Motor neuron (in vitro differentiated cells): ENCODE measurements around the gene KLC1. TPM values are rescaled to one million over a fixed set of nuclear protein-coding genes. Genes with fewer than 3 reads are reported as not detected.

Source experiments
- ATAC-seq, 8 experiments: fragments of 200-7000 bp; cut with Tn5 transposase; replicated peaks in 6 of 8; 2 replicates each; pipeline ENCODE4 v1.8.0; 2021; ENCODE audit warnings: mild to moderate bottlenecking in 8 of 8, moderate library complexity in 8 of 8
- H3K27ac ChIP-seq, 2 donors: fragments of 250-450 bp; sonication (Bioruptor Pico); 2 replicates each; pipeline ENCODE4 v1.9.0; 2021; ENCODE audit warnings: antibody characterized with exemption in 2 of 2, mild to moderate bottlenecking in 2 of 2, moderate library complexity in 1 of 2
- H3K4me1 ChIP-seq, 2 donors: fragments of 250-450 bp; sonication (Bioruptor Pico); replicated peaks in 1 of 2; 2 replicates each; pipeline ENCODE4 v1.6.1; 2021; ENCODE audit warnings: antibody characterized with exemption in 2 of 2, mild to moderate bottlenecking in 2 of 2, moderate library complexity in 1 of 2
- H3K4me3 ChIP-seq, 5 donors: fragments of 250-450 bp; sonication (Bioruptor Pico); 2 replicates each; pipeline ENCODE4 v1.9.0; 2021; ENCODE audit warnings: antibody characterized with exemption in 5 of 5, mild to moderate bottlenecking in 5 of 5, moderate library complexity in 4 of 5
- WGBS, 10 experiments: fragments of 450-650 bp; shearing (Covaris generic); methylation state at CpG; one replicate each; pipeline ENCODE4 v1.0.0; 2022; 5-methylcytosine and 5-hydroxymethylcytosine counted together
- in situ Hi-C, 9 experiments: fragments of 400-800 bp; cut with MboI; loops; one replicate each; pipeline ENCODE4 v1.15.0; 2021; ENCODE audit warnings: low sequenced_read_pairs in 9 of 9, low pct_unique_long_range_greater_than_20kb in 2 of 9; ENCODE audit not compliant: unreplicated experiment in 9 of 9
- total RNA-seq, 8 experiments: library from RNA; unstranded; fragments of 300-600 nt; gene quantifications; 2 replicates each; pipeline versions ENCODE4 v1.2.3 to v1.2.4, GENCODE V29; 2022

KLC1 gene
- total RNA-seq, result 100 to 1,000 TPM in 7 of 8 experiments, 10 to 100 TPM in 1; 88.3 to 298 (median 254) TPM

GRCh38 chr14:103628684-103629502 lies at the start of gene KLC1:
Gene KLC1, plus strand, starts transcription at chr14:103629211. Its CDS starts 25,354 bp downstream, at chr14:103654565.
- H3K27ac ChIP-seq, result peak within 1 kb of the TSS; percentile 90 to 95
- peak within 1 kb of the TSS; percentile 70 to 99 (median 90) for H3K4me3 ChIP-seq
- peaks cover 13 to 15% of the 10 kb centered on the region in 2 donors for H3K4me1 ChIP-seq
- WGBS, 10 experiments, result 0 to 7% methylated on average over 1 to 3 of the region's 97 CpGs; no CpG with 5 or more reads in 8 of the 10 experiments
- in situ Hi-C loops, result no loop called here
- peak; percentile 42 to 83 (median 77) for ATAC-seq

- no peak overlapping the region for H3K27ac ChIP-seq
- in situ Hi-C loops, result no loop called here
These were observed 47.8 kb upstream of the KLC1 start for GRCh38 chr14:103581206-103581605.

GRCh38 chr14:103581954-103582703 lies 46.9 kb upstream of the KLC1 start:
- WGBS, 10 experiments, result 91 to 100% (median 96%) methylated on average over 1 to 7 of the region's 26 CpGs; no CpG with 5 or more reads in 4 of the 10 experiments
- Histone ChIP-seq H3K4me3 (no peak overlapping the region), H3K27ac (no peak overlapping the region), H3K4me1 (no peaks in the 10 kb centered on the region)
- in situ Hi-C loops, result no loop called here
- no peak for ATAC-seq

More at GRCh38 chr14:103581206-103581605, 47.8 kb upstream of the KLC1 start:
- 90 to 100% (median 100%) methylated on average over 1 to 10 of the region's 11 CpGs; no CpG with 5 or more reads in 1 of the 10 experiments for WGBS, 10 experiments
- Histone ChIP-seq H3K4me1 (peaks cover 0 to 3% of the 10 kb centered on the region in 2 donors), H3K4me3 (no peak overlapping the region)
- no peak for ATAC-seq

- 69 to 100% (median 87%) methylated on average over 2 to 8 of the region's 11 CpGs; no CpG with 5 or more reads in 2 of the 10 experiments for WGBS, 10 experiments
- Histone ChIP-seq H3K4me3 (no peak overlapping the region), H3K4me1 (no peaks in the 10 kb centered on the region), H3K27ac (no peak overlapping the region)
- in situ Hi-C loops, result no loop called here
- ATAC-seq, result no peak
These were observed 44.6 kb upstream of the KLC1 start for GRCh38 chr14:103584326-103584915.

- 80 to 100% (median 91%) methylated on average over 1 to 5 of the region's 6 CpGs; no CpG with 5 or more reads in 1 of the 10 experiments for WGBS, 10 experiments
- in situ Hi-C loops, result no loop called here
- peak overlapping the region in 1 of 2 donors; percentile 53 for H3K27ac ChIP-seq
- H3K4me3 ChIP-seq, result no peak overlapping the region
- ATAC-seq, result no peak
- H3K4me1 ChIP-seq, result peaks cover 24% of the 10 kb centered on the region in 2 donors
These were observed 35.4 kb upstream of the KLC1 start for GRCh38 chr14:103593577-103593976.

- peak; percentile 43 to 92 (median 63) for ATAC-seq
- in situ Hi-C loops, result no loop called here
- WGBS, 10 experiments, result 0 to 46% (median 24%) methylated on average over 1 to 11 of the region's 11 CpGs
- Histone ChIP-seq H3K4me3 (no peak overlapping the region), H3K4me1 (peaks cover 24% of the 10 kb centered on the region in 2 donors), H3K27ac (peak overlapping the region; percentile 9 to 53)
These were observed 34.7 kb upstream of the KLC1 start for GRCh38 chr14:103594265-103594664.

- peak; percentile 37 to 96 (median 88) for ATAC-seq
- no peak overlapping the region for H3K27ac ChIP-seq
- H3K4me1 ChIP-seq, result peaks cover 24% of the 10 kb centered on the region in 2 donors
- no peak overlapping the region for H3K4me3 ChIP-seq
- in situ Hi-C loops, result no loop called here
- WGBS, 10 experiments, result 58 to 100% (median 77%) methylated on average over 1 to 9 of the region's 10 CpGs; no CpG with 5 or more reads in 3 of the 10 experiments
These were observed 31.2 kb upstream of the KLC1 start for GRCh38 chr14:103597623-103598377.

- H3K27ac ChIP-seq, result no peak overlapping the region
- WGBS, 10 experiments, result 100% methylated on average over 3 to 5 of the region's 5 CpGs; no CpG with 5 or more reads in 5 of the 10 experiments
- in situ Hi-C loops, result no loop called here
- no peak overlapping the region for H3K4me3 ChIP-seq
- H3K4me1 ChIP-seq, result peaks cover 4 to 9% of the 10 kb centered on the region in 2 donors
- ATAC-seq, result no peak
These were observed 28.5 kb upstream of the KLC1 start for GRCh38 chr14:103600503-103600902.

GRCh38 chr14:103604620-103605019 lies 24.4 kb upstream of the KLC1 start:
- in situ Hi-C loops, result no loop called here
- Histone ChIP-seq H3K4me1 (peaks cover 10 to 12% of the 10 kb centered on the region in 2 donors), H3K27ac (no peak overlapping the region), H3K4me3 (no peak overlapping the region)
- ATAC-seq, result no peak
- 100% methylated on average over 1 to 3 of the region's 5 CpGs; no CpG with 5 or more reads in 8 of the 10 experiments for WGBS, 10 experiments

GRCh38 chr14:103606963-103607668 lies 21.9 kb upstream of the KLC1 start:
- ATAC-seq, result peak; percentile 85 to 98 (median 95)
- in situ Hi-C loops, result no loop called here
- peak overlapping the region; percentile 5 to 26 for H3K27ac ChIP-seq
- peak overlapping the region in 4 of 5 donors; percentile 0 to 4 (median 2) for H3K4me3 ChIP-seq
- 0 to 60% (median 1%) methylated on average over 1 to 20 of the region's 25 CpGs; no CpG with 5 or more reads in 1 of the 10 experiments for WGBS, 10 experiments
- peaks cover 10 to 12% of the 10 kb centered on the region in 2 donors for H3K4me1 ChIP-seq

- peak in 3 of 8 experiments; percentile 2 to 16 (median 4) for ATAC-seq
- Histone ChIP-seq H3K4me3 (peak overlapping the region in 1 of 5 donors; percentile 0), H3K27ac (peak overlapping the region; percentile 5 to 26), H3K4me1 (peaks cover 10 to 12% of the 10 kb centered on the region in 2 donors)
- in situ Hi-C loops, result no loop called here
- WGBS, 10 experiments, result 25 to 60% (median 40%) methylated on average over 1 to 2 of the region's 15 CpGs; no CpG with 5 or more reads in 6 of the 10 experiments
These were observed 21.2 kb upstream of the KLC1 start for GRCh38 chr14:103607822-103608221.
